Osteocyte (in vitro differentiated cells): Measurements from ENCODE around the gene ZDHHC24. TPM values are rescaled to one million over a fixed set of nuclear protein-coding genes. Genes with fewer than 3 reads are reported as not detected.

Experiments
- total RNA-seq: library from RNA; stranded (reverse); gene quantifications from 2 replicates; pipeline ENCODE4 v1.2.1, GENCODE V29; 2021

The ZDHHC24 gene
- total RNA-seq, 1 donor from 2014 or later, result 16.6 TPM

Other genes starting within 250 kb of the ZDHHC24 start
- 68.7 and 70.9 TPM in 2 replicates for gene CD248, start 229.0 kb downstream of the ZDHHC24 start, total RNA-seq
- gene RIN1, start 209.6 kb downstream of the ZDHHC24 start, total RNA-seq, result 21.0 and 23.6 TPM in 2 replicates
- gene BRMS1, start 200.9 kb downstream of the ZDHHC24 start, total RNA-seq, result 32.3 and 33.4 TPM in 2 replicates
- 31.0 and 32.7 TPM in 2 replicates for gene B4GAT1, start 198.4 kb downstream of the ZDHHC24 start, total RNA-seq
- gene SLC29A2, start 174.3 kb downstream of the ZDHHC24 start, total RNA-seq, result 2.0 and 3.6 TPM in 2 replicates
- 0.11 and 0.18 TPM in 2 replicates for gene NPAS4, start 125.0 kb downstream of the ZDHHC24 start, total RNA-seq
- gene MRPL11, start 107.2 kb downstream of the ZDHHC24 start, total RNA-seq, result 42.1 and 45.4 TPM in 2 replicates
- 11.9 and 13.6 TPM in 2 replicates for gene PELI3, start 79.1 kb downstream of the ZDHHC24 start, total RNA-seq
- gene DPP3, start 65.6 kb downstream of the ZDHHC24 start, total RNA-seq, result 32.9 and 41.0 TPM in 2 replicates
- 44.1 and 51.1 TPM in 2 replicates for gene BBS1, start 35.4 kb downstream of the ZDHHC24 start, total RNA-seq
- 0.11 TPM in 1 of 2 replicates, not detected in the other for gene ACTN3, start 855 bp upstream of the ZDHHC24 start, total RNA-seq
- gene CTSF, start 22.6 kb upstream of the ZDHHC24 start, total RNA-seq, result not detected in 2 replicates
- gene CCDC87, start 47.0 kb upstream of the ZDHHC24 start, total RNA-seq, result 0.19 and 0.39 TPM in 2 replicates
- 42.1 and 46.8 TPM in 2 replicates for gene CCS, start 47.1 kb upstream of the ZDHHC24 start, total RNA-seq
- 59.2 and 62.6 TPM in 2 replicates for gene RBM14, start 70.6 kb upstream of the ZDHHC24 start, total RNA-seq
- gene RBM4, start 92.7 kb upstream of the ZDHHC24 start, total RNA-seq, result 158 and 167 TPM in 2 replicates
- gene RBM4B, start 131.8 kb upstream of the ZDHHC24 start, total RNA-seq, result 31.2 and 31.4 TPM in 2 replicates
- 12.6 and 12.9 TPM in 2 replicates for gene SPTBN2, start 183.2 kb upstream of the ZDHHC24 start, total RNA-seq